Upper lobe of right lung (tissue), 1 donor: ENCODE results near the gene ANKRD40. TPM values are rescaled to one million over a fixed set of nuclear protein-coding genes. Genes with fewer than 3 reads are reported as not detected.

ENCODE experiments used
- ATAC-seq: fragments of 200-7000 bp; cut with Tn5 transposase; one replicate; pipeline ENCODE4 v1.9.1; 2020; ENCODE audit warnings: mild to moderate bottlenecking, moderate library complexity
- DNase-seq: peaks from one replicate; pipeline ENCODE4 v3.0.0-alpha.2; 2020
- H3K27ac ChIP-seq: fragments of 200-600 bp; one replicate; pipeline ENCODE4 v1.8.0; 2022
- H3K27me3 ChIP-seq: fragments of 200-600 bp; one replicate; pipeline ENCODE4 v1.8.0; 2022; ENCODE audit warnings: mild to moderate bottlenecking
- H3K36me3 ChIP-seq: fragments of 200-600 bp; one replicate; pipeline ENCODE4 v1.8.0; 2022
- H3K4me1 ChIP-seq: fragments of 200-600 bp; one replicate; pipeline ENCODE4 v1.8.0; 2022
- H3K4me3 ChIP-seq: fragments of 200-600 bp; one replicate; pipeline ENCODE4 v1.8.0; 2022; ENCODE audit warnings: mild to moderate bottlenecking
- H3K9me3 ChIP-seq: fragments of 200-600 bp; one replicate; pipeline ENCODE4 v1.8.0; 2022
- CTCF ChIP-seq: fragments of 200-600 bp; IDR thresholded peaks from one replicate; pipeline ENCODE4 v1.8.0; 2022; ENCODE audit warnings: antibody characterized with exemption
- intact Hi-C: fragments of 100-400 bp; cut with DNase I; formaldehyde crosslinking; loops from one replicate; pipeline ENCODE4 v1.11.0; 2022
- long read RNA-seq: library from polyadenylated mRNA; unstranded; transcript quantifications from one replicate; pipeline ENCODE4 v2.0.0, GENCODE V29; 2021
- total RNA-seq: library from RNA; stranded (reverse); fragmentation: NEBNext Ultra II Directional; extraction: Animal tissue kit (Norgen Biotek cat#: 25700); gene quantifications from one replicate; pipeline ENCODE4 v1.2.1, GENCODE V29; 2021
- donor health status: DM: no; HTN: yes; CAD: no; lungs with severe emphysema.

The ANKRD40 gene
- 57.7 TPM for total RNA-seq
- long read RNA-seq, full-length matches to known transcripts, result 35 of 55 reads
- long read RNA-seq, partial matches to known transcripts, result 10 of 55 reads
- long read RNA-seq, other reads (novel, unspliced or antisense), result 10 of 55 reads

GRCh38 chr17:50707289-50708049 lies at the start of gene ANKRD40:
ANKRD40 (minus strand) TSS chr17:50707914; CDS start chr17:50707654, 260 bp downstream.
- H3K4me1 ChIP-seq, result peaks cover 27% of the 10 kb centered on the region
- H3K4me3 ChIP-seq, result peak within 1 kb of the TSS; percentile 78
- H3K27ac ChIP-seq, result peak within 1 kb of the TSS; percentile 97
- peak; percentile 5 for TF ChIP-seq CTCF
- H3K9me3 ChIP-seq, result no peaks in the 10 kb centered on the region
- H3K36me3 ChIP-seq, result peaks cover 18% of the 10 kb centered on the region
- H3K27me3 ChIP-seq, result no peaks in the 10 kb centered on the region
- ATAC-seq (peak; percentile 93), DNase-seq (peak; percentile 92)
- intact Hi-C loops, result no loop called here

- peaks cover 67% of the 10 kb centered on the region for H3K36me3 ChIP-seq
- no peaks in the 10 kb centered on the region for H3K27me3 ChIP-seq
- DNase-seq, result no peak
- ATAC-seq, result no peak
- no peaks in the 10 kb centered on the region for H3K4me1 ChIP-seq
- no peaks in the 10 kb centered on the region for H3K9me3 ChIP-seq
- intact Hi-C loops, result no loop called here
- no peak overlapping the region for H3K27ac ChIP-seq
- H3K4me3 ChIP-seq, result no peak overlapping the region
- no peak for TF ChIP-seq CTCF
Measured at GRCh38 chr17:50754521-50754920, 46.8 kb upstream of the ANKRD40 start.

GRCh38 chr17:50749245-50749644 lies 41.5 kb upstream of the ANKRD40 start:
- H3K9me3 ChIP-seq, result no peaks in the 10 kb centered on the region
- intact Hi-C loops, result no loop called here
- H3K4me3 ChIP-seq, result no peak overlapping the region
- H3K27me3 ChIP-seq, result no peaks in the 10 kb centered on the region
- peaks cover 100% of the 10 kb centered on the region for H3K36me3 ChIP-seq
- no peaks in the 10 kb centered on the region for H3K4me1 ChIP-seq
- ATAC-seq, result no peak
- no peak for DNase-seq
- no peak overlapping the region for H3K27ac ChIP-seq
- TF ChIP-seq CTCF, result no peak

- Histone ChIP-seq H3K4me1 (no peaks in the 10 kb centered on the region), H3K36me3 (peaks cover 100% of the 10 kb centered on the region), H3K9me3 (no peaks in the 10 kb centered on the region), H3K27me3 (no peaks in the 10 kb centered on the region), H3K4me3 (no peak overlapping the region), H3K27ac (no peak overlapping the region)
- no peak for TF ChIP-seq CTCF
- intact Hi-C loops, result no loop called here
- DNase-seq, result no peak
- ATAC-seq, result no peak
Measured at GRCh38 chr17:50745631-50746030, 37.9 kb upstream of the ANKRD40 start.

- Histone ChIP-seq H3K36me3 (peaks cover 68% of the 10 kb centered on the region), H3K9me3 (no peaks in the 10 kb centered on the region), H3K27me3 (no peaks in the 10 kb centered on the region), H3K27ac (no peak overlapping the region), H3K4me1 (peaks cover 8% of the 10 kb centered on the region), H3K4me3 (no peak overlapping the region)
- TF ChIP-seq CTCF, result no peak
- intact Hi-C loops, result no loop called here
- DNase-seq (no peak), ATAC-seq (no peak)
Measured at GRCh38 chr17:50739098-50739497, 31.4 kb upstream of the ANKRD40 start.
